Activated CD4-positive, alpha-beta memory T cell treated with anti-CD3 and anti-CD28 coated beads for 36 hours (primary cell): ENCODE data around the gene ZIC4. TPM values are rescaled to one million over a fixed set of nuclear protein-coding genes. Genes with fewer than 3 reads are reported as not detected.

Source experiments
- CTCF ChIA-PET: fragments of 350-600 bp; sonication (Branson Sonifier 250); formaldehyde crosslinking; loops from one replicate; lab custom pipeline; 2021; ENCODE audit warnings: antibody characterized with exemption, inconsistent platforms; lab: Charles Lee
- POLR2A ChIA-PET: fragments of 350-600 bp; sonication (Branson Sonifier 250); formaldehyde crosslinking; loops from one replicate; lab custom pipeline; 2021; ENCODE audit warnings: antibody characterized with exemption; lab: Charles Lee
- DNase-seq: peaks from one replicate; pipeline ENCODE4 v3.0.0-alpha.2; 2020
- H3K27ac Mint-ChIP-seq: one replicate; pipeline ENCODE4 v1.8.0; 2021; ENCODE audit warnings: mixed read lengths
- H3K27me3 Mint-ChIP-seq: one replicate; pipeline ENCODE4 v1.8.0; 2021; ENCODE audit warnings: mixed read lengths
- H3K36me3 Mint-ChIP-seq: one replicate; pipeline ENCODE4 v1.8.0; 2021; ENCODE audit warnings: mixed read lengths
- H3K4me1 Mint-ChIP-seq: one replicate; pipeline ENCODE4 v1.8.0; 2021; ENCODE audit warnings: low read depth, mixed read lengths
- H3K4me3 Mint-ChIP-seq: one replicate; pipeline ENCODE4 v1.8.0; 2021; ENCODE audit warnings: mild to moderate bottlenecking, mixed read lengths
- H3K9me3 Mint-ChIP-seq: one replicate; pipeline ENCODE4 v1.8.0; 2021; ENCODE audit warnings: mixed read lengths
- intact Hi-C: fragments of 100-400 bp; cut with micrococcal nuclease; formaldehyde crosslinking; loops from one replicate; pipeline ENCODE4 v1.15.1; 2023
- total RNA-seq, 2 experiments: library from RNA; stranded (reverse); gene quantifications; one replicate each; pipeline ENCODE4 v1.2.3, GENCODE V29; 2021

ZIC4 gene
- total RNA-seq, 2 experiments from 2014 or later = not detected

DNA sequence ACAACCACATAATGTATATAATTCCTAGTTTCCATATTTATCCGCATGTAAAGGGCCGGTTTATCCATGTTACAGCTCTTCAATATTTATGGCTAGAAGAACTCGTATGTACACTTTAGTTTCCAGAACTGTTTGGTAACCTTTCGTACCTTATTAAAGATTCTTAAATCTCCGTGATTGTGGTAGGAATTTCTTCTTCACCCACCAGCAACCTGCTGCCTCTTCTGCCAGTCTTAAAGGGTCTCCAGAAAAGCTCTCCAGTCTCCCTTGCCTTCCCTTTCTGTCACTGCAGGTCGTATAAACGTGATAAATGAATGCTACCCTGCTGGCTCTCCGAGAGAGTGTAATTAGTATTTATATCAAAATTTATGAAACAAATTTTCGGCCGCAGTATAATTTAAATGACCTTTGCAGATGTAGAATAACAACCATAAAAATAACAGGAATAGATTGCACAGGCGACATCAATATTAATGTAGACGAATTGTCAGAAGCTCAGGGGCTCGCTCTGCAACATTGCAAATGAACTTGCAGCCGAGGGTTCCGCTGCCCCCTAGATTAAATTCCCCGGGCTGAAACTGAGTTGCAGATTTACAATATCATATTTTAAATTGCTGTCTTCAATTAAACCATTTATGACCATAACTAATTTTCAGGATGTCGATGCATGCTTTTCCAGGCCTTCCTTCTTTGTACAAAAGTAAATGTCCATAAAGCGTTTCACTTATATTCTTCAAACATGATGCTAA, 8.2 kb upstream of the ZIC4 start:
- Mint-ChIP-seq H3K36me3 (peaks cover 21% of the 10 kb centered on the region), H3K4me1 (peaks cover 24% of the 10 kb centered on the region), H3K9me3 (peaks cover 6% of the 10 kb centered on the region), H3K4me3 (no peak overlapping the region), H3K27me3 (peaks cover 66% of the 10 kb centered on the region), H3K27ac (no peak overlapping the region)
- DNase-seq = no peak
- ChIA-PET POLR2A (no interaction called here), CTCF (no interaction called here)
- intact Hi-C loops = loop anchor here (5.0 kb wide), 2 partner anchors 42 to 57 kb away; no protein-coding TSS in a partner anchor

- Mint-ChIP-seq H3K27ac (peak overlapping the region; percentile 14), H3K4me3 (peak overlapping the region; percentile 25), H3K4me1 (peaks cover 24% of the 10 kb centered on the region), H3K9me3 (peaks cover 6% of the 10 kb centered on the region), H3K27me3 (peaks cover 71% of the 10 kb centered on the region), H3K36me3 (peaks cover 21% of the 10 kb centered on the region)
- ChIA-PET POLR2A (no interaction called here), CTCF (no interaction called here)
- DNase-seq = no peak
- intact Hi-C loops = loop anchor here (5.0 kb wide), 2 partner anchors 42 to 57 kb away; no protein-coding TSS in a partner anchor
Observed at GRCh38 chr3:147413686-147414389, 7.5 kb upstream of the ZIC4 start.

DNA sequence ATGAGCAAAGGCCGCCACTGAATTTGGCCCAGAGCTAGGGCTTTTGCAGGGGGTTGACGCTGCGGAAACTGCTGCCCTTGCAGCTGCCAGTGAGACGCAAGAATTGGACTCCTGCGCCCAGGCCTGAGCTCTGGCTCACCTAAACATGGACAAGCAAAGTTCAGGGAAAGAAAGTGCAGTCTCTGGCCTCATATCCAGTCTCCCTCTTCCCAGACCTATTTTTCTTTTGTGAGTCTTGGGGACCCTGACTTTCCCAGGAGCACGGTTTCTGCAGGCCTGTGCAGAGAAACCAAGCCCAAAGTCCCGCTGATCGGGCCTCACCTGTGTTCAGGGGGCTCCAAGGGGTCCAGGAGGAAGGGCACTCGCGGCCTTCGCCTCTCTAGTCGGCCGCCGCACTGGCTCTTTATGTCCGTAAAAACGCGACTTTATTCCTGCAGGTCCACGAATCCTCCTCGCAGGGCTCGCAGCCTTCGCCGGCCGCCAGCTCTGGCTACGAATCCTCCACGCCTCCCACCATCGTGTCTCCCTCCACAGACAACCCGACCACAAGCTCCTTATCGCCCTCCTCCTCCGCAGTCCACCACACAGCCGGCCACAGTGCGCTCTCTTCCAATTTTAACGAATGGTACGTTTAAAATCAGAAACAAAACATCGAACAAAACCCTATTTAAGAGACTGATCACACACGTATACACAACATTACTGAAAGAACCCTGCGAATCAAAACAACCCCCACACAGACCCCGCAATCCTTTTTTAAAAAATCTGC, 6.8 kb upstream of the ZIC4 start:
- H3K4me1 Mint-ChIP-seq = peaks cover 25% of the 10 kb centered on the region
- peaks cover 10% of the 10 kb centered on the region for H3K9me3 Mint-ChIP-seq
- H3K27ac Mint-ChIP-seq = peak overlapping the region; percentile 14
- CTCF ChIA-PET = no interaction called here
- intact Hi-C loops = loop anchor here (5.0 kb wide), 2 partner anchors 41 to 56 kb away; no protein-coding TSS in a partner anchor
- no peak for DNase-seq
- peaks cover 26% of the 10 kb centered on the region for H3K36me3 Mint-ChIP-seq
- H3K4me3 Mint-ChIP-seq = peak overlapping the region; percentile 25
- peaks cover 71% of the 10 kb centered on the region for H3K27me3 Mint-ChIP-seq
- POLR2A ChIA-PET = no interaction called here

- intact Hi-C loops = loop anchor here (5.0 kb wide), 2 partner anchors 40 to 55 kb away; no protein-coding TSS in a partner anchor
- Mint-ChIP-seq H3K36me3 (peaks cover 33% of the 10 kb centered on the region), H3K27ac (peak overlapping the region; percentile 21), H3K9me3 (peaks cover 11% of the 10 kb centered on the region), H3K27me3 (peaks cover 72% of the 10 kb centered on the region), H3K4me1 (peaks cover 25% of the 10 kb centered on the region), H3K4me3 (no peak overlapping the region)
- CTCF ChIA-PET = no interaction called here
- DNase-seq = no peak
- POLR2A ChIA-PET = no interaction called here
Observed at GRCh38 chr3:147412261-147412916, 6.0 kb upstream of the ZIC4 start.

- Mint-ChIP-seq H3K4me1 (peaks cover 25% of the 10 kb centered on the region), H3K36me3 (peaks cover 33% of the 10 kb centered on the region), H3K27ac (no peak overlapping the region), H3K9me3 (peaks cover 11% of the 10 kb centered on the region), H3K4me3 (peak overlapping the region; percentile 54), H3K27me3 (peaks cover 75% of the 10 kb centered on the region)
- intact Hi-C loops = loop anchor here (2.0 to 5.0 kb wide), 3 partner anchors 23 to 55 kb away; no protein-coding TSS in a partner anchor
- no peak for DNase-seq
- ChIA-PET CTCF (no interaction called here), POLR2A (no interaction called here)
Observed at GRCh38 chr3:147411815-147412241, 5.5 kb upstream of the ZIC4 start.

DNA sequence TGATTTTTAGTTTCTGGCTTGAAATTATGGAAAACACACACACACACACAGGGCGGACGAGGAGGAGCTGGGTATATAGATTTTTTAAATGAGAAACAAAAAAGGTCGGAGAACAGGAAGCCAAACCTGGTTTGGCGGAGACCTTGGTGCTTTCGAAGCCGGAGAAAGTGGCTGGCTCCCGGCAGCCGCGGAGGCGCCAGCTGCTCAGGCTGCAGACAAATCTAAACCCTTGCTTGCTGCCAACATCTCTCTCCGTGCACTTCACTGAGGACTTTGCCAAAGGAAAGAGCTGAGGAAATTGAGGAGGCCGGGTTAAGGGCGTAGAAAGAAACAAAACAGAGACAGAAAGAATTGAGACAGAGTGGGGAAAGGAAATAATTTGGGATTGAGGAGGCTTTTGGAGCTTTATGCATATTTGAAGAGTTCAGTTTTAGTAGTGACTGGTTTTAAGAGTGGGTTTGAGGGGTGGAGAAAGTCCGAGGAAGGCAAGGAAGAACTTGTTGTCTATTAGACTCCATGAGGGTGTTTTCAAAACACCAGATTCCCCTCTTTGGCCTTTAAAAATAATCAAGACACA, 5.0 kb upstream of the ZIC4 start:
- intact Hi-C loops = loop anchor here (2.0 to 5.0 kb wide), 3 partner anchors 23 to 54 kb away; no protein-coding TSS in a partner anchor
- Mint-ChIP-seq H3K27me3 (peaks cover 78% of the 10 kb centered on the region), H3K4me3 (peak overlapping the region; percentile 54), H3K36me3 (peaks cover 33% of the 10 kb centered on the region), H3K27ac (peak overlapping the region; percentile 40), H3K9me3 (peaks cover 11% of the 10 kb centered on the region), H3K4me1 (peaks cover 25% of the 10 kb centered on the region)
- CTCF ChIA-PET = no interaction called here
- DNase-seq = no peak
- POLR2A ChIA-PET = interaction anchor here (0.5 kb wide), 1 partner anchor 1599 kb away, joined by 7 read pairs; no protein-coding TSS in a partner anchor

DNA sequence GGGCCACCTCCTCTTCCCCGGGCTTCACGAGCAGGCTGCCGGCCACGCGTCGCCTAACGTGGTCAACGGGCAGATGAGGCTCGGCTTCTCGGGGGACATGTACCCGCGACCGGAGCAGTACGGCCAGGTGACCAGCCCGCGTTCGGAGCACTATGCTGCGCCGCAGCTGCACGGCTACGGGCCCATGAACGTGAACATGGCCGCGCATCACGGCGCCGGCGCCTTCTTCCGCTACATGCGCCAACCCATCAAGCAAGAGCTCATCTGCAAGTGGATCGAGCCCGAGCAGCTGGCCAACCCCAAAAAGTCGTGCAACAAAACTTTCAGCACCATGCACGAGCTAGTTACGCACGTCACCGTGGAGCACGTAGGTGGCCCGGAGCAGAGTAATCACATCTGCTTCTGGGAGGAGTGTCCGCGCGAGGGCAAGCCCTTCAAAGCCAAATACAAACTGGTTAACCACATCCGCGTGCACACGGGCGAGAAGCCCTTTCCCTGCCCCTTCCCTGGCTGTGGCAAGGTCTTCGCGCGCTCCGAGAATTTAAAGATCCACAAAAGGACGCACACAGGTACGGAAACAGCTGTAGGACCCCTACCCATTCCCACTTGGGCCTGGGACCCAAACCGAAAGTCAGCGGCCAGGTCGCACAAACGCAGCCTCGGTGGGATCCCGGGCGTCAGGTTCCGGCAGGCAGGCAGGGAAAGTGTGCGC, 4.3 kb upstream of the ZIC4 start:
- intact Hi-C loops = loop anchor here (2.0 to 5.0 kb wide), 3 partner anchors 22 to 53 kb away; no protein-coding TSS in a partner anchor
- Mint-ChIP-seq H3K36me3 (peaks cover 33% of the 10 kb centered on the region), H3K27ac (peak overlapping the region; percentile 40), H3K27me3 (peaks cover 80% of the 10 kb centered on the region), H3K4me3 (peak overlapping the region; percentile 54), H3K9me3 (peaks cover 11% of the 10 kb centered on the region), H3K4me1 (peaks cover 25% of the 10 kb centered on the region)
- no peak for DNase-seq
- POLR2A ChIA-PET = interaction anchor here (0.5 kb wide), 1 partner anchor 1599 kb away, joined by 7 read pairs; no protein-coding TSS in a partner anchor
- CTCF ChIA-PET = no interaction called here

DNA sequence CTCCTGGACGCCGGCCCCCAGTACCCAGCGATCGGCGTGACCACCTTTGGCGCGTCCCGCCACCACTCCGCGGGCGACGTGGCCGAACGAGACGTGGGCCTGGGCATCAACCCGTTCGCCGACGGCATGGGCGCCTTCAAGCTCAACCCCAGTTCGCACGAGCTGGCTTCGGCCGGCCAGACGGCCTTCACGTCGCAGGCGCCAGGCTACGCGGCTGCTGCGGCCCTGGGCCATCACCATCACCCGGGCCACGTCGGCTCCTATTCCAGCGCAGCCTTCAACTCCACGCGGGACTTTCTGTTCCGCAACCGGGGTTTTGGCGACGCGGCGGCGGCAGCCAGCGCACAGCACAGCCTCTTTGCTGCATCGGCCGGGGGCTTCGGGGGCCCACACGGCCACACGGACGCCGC, 3.8 kb upstream of the ZIC4 start:
- ChIA-PET CTCF (no interaction called here), POLR2A (no interaction called here)
- Mint-ChIP-seq H3K27ac (no peak overlapping the region), H3K27me3 (peaks cover 82% of the 10 kb centered on the region), H3K4me1 (peaks cover 25% of the 10 kb centered on the region), H3K4me3 (no peak overlapping the region), H3K36me3 (peaks cover 30% of the 10 kb centered on the region), H3K9me3 (peaks cover 11% of the 10 kb centered on the region)
- no peak for DNase-seq
- intact Hi-C loops = loop anchor here (2.0 to 5.0 kb wide), 3 partner anchors 21 to 53 kb away; no protein-coding TSS in a partner anchor

DNA sequence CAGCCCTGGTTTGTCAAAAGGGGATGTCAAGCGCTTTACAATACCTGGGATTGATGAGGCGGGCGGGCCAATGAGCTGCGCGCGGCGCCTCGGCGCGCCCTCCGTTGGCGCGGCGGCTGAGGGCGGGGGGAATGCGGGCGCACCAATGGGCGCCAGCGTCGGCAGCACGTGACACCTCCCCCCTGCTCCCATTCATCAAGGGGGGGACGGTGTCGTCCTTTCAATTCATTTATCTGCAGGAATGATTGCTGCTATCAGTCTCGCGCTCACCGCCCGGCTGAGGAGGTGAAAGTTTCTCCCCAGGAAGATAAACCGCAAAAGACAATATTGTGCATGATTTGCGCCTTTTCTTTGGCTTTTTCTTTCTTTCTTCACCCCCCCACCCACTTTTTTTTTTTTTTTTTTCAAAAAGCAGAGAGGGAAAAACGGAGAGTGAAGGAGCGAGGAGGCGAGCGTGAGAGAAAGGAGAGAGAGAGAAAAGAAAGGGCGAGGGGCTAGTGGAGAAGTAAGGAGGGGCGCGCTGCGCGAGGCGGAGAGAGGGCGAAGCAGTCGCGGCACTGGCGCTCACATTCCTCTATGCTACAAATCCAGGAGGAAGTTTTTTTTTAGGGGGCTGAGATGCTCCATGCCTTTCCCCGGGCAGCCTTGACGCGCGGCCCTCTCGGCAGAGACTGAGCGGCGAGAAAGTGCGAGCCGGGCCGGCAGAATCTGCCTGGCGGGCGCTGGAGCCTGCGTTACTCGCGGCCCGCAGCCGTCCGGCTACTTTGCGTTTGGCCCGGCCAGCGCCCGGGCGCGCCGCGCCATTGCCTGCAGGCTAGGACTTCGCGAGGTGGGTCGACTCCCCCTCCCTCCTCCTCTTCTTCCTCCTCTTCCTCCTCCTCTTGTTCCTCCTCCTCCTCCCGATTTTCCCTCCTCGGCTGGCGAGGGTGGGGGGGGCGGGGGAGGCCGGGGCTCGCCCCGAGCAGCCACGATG, 3.1 kb upstream of the ZIC4 start, which contains the start of gene ZIC1:
ZIC1 (plus strand) TSS at position 223 of the 973 bp plus-strand sequence; CDS start at position 971, 748 bp downstream.
- POLR2A ChIA-PET = no interaction called here
- no peak within 1 kb of the TSS for H3K4me3 Mint-ChIP-seq

More for the DNA sequence above, 3.1 kb upstream of the ZIC4 start, which contains the start of gene ZIC1:
- DNase-seq = no peak
- CTCF ChIA-PET = no interaction called here
- intact Hi-C loops = loop anchor here (2.0 to 5.0 kb wide), 3 partner anchors 21 to 52 kb away; no protein-coding TSS in a partner anchor
- peaks cover 80% of the 10 kb centered on the region for H3K27me3 Mint-ChIP-seq
- H3K27ac Mint-ChIP-seq = peak within 1 kb of the TSS; percentile 16
- H3K36me3 Mint-ChIP-seq = peaks cover 30% of the 10 kb centered on the region
- peaks cover 11% of the 10 kb centered on the region for H3K9me3 Mint-ChIP-seq
- H3K4me1 Mint-ChIP-seq = peaks cover 25% of the 10 kb centered on the region
